Measurements from ENCODE around the gene ZNF540. TPM values are rescaled to one million over a fixed set of nuclear protein-coding genes. Genes with fewer than 3 reads are reported as not detected.

The ZNF540 gene
- total and polyA plus RNA-seq, 10 of the 15 experiments (the other 5 are each of a cell fraction or from before 2014, with no cell fraction given): 0.17 to 2.3 (median 0.43) TPM

DNA sequence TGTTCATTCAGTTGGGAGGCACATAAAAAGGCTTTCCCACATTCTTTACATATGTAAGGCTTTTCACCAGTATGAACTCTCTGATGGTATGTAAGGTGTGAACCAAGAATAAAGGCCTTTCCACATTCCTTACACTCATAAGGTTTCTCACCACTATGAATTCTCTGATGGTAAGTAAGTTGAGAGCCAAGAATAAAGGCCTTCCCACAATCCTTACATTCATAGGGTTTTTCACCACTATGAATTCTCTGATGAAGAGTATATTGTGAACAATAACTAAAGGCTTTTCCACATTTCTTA is 29.4 kb upstream of the ZNF540 start (continued):
- no peak for TF ChIP-seq TAF1 (IDR thresholded peaks at IDR 0.05; ENCODE audit: borderline replicate concordance, low read depth, low read length)
- no peak for TF ChIP-seq NR2C1 (IDR thresholded peaks at IDR 0.05)
- TF ChIP-seq NR2F1 (conservative IDR thresholded peaks at IDR 0.05): no peak
- TF ChIP-seq SRF (IDR thresholded peaks at IDR 0.05; ENCODE audit: low read depth in 2 of 2, low read length in 2 of 2): no peak

DNA sequence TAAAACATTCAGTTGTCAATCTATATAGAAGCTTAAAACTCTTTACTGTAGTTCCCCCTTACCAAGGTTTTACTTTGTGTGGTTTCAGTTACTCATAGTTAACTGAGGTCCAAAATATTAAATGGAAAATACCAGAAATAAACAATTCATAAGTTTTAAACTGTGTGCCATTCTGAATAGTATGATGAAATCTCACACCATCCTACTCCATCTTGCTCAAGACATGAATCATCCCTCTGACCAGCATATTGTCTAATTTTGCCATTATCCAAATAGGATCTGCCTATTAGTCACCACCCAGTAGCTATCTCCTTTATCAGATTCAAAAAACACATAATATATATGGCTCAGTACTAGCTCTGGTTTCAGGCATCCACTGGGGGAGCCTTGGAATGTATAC is 22.5 kb upstream of the ZNF540 start:
- SMC1A ChIA-PET (ENCODE audit: uncharacterized antibody, unreplicated experiment): no interaction called here
- RAD21 ChIA-PET (ENCODE audit: unreplicated experiment): no interaction called here
- TF ChIP-seq ZNF384 (IDR thresholded peaks at IDR 0.05; ENCODE audit: borderline replicate concordance, low read depth, low read length) (no peak), RAD51 (IDR thresholded peaks at IDR 0.05) (no peak), ZSCAN29 (IDR thresholded peaks at IDR 0.05) (no peak), BRCA1 (IDR thresholded peaks at IDR 0.05; ENCODE audit: low read depth, low read length) (no peak), SREBF1 (IDR thresholded peaks at IDR 0.05; ENCODE audit: low read length) (no peak), GABPA (IDR thresholded peaks at IDR 0.05; ENCODE audit: low read depth) (no peak), ZNF207 (IDR thresholded peaks at IDR 0.05; ENCODE audit: borderline replicate concordance) (no peak), EP300 (IDR thresholded peaks at IDR 0.05; ENCODE audit: borderline replicate concordance in 1 of 2, control insufficient read depth in 1 of 2, low read depth in 2 of 2, low read length in 2 of 2) (no peak), YY1 (IDR thresholded peaks at IDR 0.05; ENCODE audit: low read depth, low read length) (no peak), SIX5 (IDR thresholded peaks at IDR 0.05; ENCODE audit: low read depth, low read length, severe bottlenecking) (no peak), KLF5 (IDR thresholded peaks at IDR 0.05; ENCODE audit: partially characterized antibody) (no peak), RB1 (IDR thresholded peaks at IDR 0.05; ENCODE audit: borderline replicate concordance) (no peak), TAF1 (IDR thresholded peaks at IDR 0.05; ENCODE audit: borderline replicate concordance, low read depth, low read length) (no peak), RFX5 (IDR thresholded peaks at IDR 0.05; ENCODE audit: low read depth, low read length) (no peak), KAT2A (conservative IDR thresholded peaks at IDR 0.05; ENCODE audit: control insufficient read depth, low read depth, low read length) (no peak), ZNF274 (IDR thresholded peaks at IDR 0.05; ENCODE audit: insufficient read depth, insufficient read length) (no peak)
- TF ChIP-seq, protein P1, sequence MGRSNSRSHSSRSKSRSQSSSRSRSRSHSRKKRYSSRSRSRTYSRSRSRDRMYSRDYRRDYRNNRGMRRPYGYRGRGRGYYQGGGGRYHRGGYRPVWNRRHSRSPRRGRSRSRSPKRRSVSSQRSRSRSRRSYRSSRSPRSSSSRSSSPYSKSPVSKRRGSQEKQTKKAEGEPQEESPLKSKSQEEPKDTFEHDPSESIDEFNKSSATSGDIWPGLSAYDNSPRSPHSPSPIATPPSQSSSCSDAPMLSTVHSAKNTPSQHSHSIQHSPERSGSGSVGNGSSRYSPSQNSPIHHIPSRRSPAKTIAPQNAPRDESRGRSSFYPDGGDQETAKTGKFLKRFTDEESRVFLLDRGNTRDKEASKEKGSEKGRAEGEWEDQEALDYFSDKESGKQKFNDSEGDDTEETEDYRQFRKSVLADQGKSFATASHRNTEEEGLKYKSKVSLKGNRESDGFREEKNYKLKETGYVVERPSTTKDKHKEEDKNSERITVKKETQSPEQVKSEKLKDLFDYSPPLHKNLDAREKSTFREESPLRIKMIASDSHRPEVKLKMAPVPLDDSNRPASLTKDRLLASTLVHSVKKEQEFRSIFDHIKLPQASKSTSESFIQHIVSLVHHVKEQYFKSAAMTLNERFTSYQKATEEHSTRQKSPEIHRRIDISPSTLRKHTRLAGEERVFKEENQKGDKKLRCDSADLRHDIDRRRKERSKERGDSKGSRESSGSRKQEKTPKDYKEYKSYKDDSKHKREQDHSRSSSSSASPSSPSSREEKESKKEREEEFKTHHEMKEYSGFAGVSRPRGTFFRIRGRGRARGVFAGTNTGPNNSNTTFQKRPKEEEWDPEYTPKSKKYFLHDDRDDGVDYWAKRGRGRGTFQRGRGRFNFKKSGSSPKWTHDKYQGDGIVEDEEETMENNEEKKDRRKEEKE (IDR thresholded peaks at IDR 0.05): no peak
- TF ChIP-seq, protein P2, sequence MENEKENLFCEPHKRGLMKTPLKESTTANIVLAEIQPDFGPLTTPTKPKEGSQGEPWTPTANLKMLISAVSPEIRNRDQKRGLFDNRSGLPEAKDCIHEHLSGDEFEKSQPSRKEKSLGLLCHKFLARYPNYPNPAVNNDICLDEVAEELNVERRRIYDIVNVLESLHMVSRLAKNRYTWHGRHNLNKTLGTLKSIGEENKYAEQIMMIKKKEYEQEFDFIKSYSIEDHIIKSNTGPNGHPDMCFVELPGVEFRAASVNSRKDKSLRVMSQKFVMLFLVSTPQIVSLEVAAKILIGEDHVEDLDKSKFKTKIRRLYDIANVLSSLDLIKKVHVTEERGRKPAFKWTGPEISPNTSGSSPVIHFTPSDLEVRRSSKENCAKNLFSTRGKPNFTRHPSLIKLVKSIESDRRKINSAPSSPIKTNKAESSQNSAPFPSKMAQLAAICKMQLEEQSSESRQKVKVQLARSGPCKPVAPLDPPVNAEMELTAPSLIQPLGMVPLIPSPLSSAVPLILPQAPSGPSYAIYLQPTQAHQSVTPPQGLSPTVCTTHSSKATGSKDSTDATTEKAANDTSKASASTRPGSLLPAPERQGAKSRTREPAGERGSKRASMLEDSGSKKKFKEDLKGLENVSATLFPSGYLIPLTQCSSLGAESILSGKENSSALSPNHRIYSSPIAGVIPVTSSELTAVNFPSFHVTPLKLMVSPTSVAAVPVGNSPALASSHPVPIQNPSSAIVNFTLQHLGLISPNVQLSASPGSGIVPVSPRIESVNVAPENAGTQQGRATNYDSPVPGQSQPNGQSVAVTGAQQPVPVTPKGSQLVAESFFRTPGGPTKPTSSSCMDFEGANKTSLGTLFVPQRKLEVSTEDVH (IDR thresholded peaks at IDR 0.05; ENCODE audit: low read depth, partially characterized antibody): no peak

More for the DNA sequence above, 22.5 kb upstream of the ZNF540 start:
- Histone ChIP-seq H3K27me3 (replicated peaks in 1 of 2; ENCODE audit: control insufficient read depth in 2 of 2, insufficient read depth in 2 of 2, low read length in 1 of 2) (no peaks in the 10 kb centered on the region), H3K4me2 (ENCODE audit: control insufficient read depth, insufficient read depth) (no peak overlapping the region), H3K4me3 (no peak overlapping the region), H2AFZ (ENCODE audit: control insufficient read depth, low read depth, low read length) (no peak overlapping the region), H3K9ac (ENCODE audit: control insufficient read depth, insufficient read depth, low read length) (no peak overlapping the region), H4K20me1 (ENCODE audit: control insufficient read depth, insufficient read depth) (no peaks in the 10 kb centered on the region), H3K9me3 (replicated peaks; ENCODE audit: control insufficient read depth, insufficient read depth, low read length) (peaks cover 10% of the 10 kb centered on the region; the same call in 2 of the 3 replicates), H3K79me2 (ENCODE audit: control insufficient read depth, insufficient read depth, low read length) (no peaks in the 10 kb centered on the region), H3K4me1 (ENCODE audit: control insufficient read depth, insufficient read depth, low read length) (no peaks in the 10 kb centered on the region), H3K36me3 (ENCODE audit: control insufficient read depth in 2 of 2, insufficient read depth in 2 of 2, low read length in 1 of 2) (no peaks in the 10 kb centered on the region), H3K27ac (ENCODE audit: control insufficient read depth, insufficient read depth) (no peak overlapping the region)
- intact Hi-C loops (cut with micrococcal nuclease; ENCODE audit: unreplicated experiment): no loop called here
- in situ Hi-C loops (cut with MboI): no loop called here
- POLR2A ChIA-PET: no interaction called here
- CTCF ChIA-PET: interaction anchor here (0.9 to 1.0 kb wide), 2 partner anchors 147 to 287 kb away, joined by 3 read pairs; no protein-coding TSS in a partner anchor
- DNase-seq (ENCODE audit: low read depth, low spot score): no peak
- BruUV-seq (replicated peaks): no TSS peak
- no peak for FAIRE-seq
- ATAC-seq: no peak

All from GM12878 (cell line).